ENCODE measurements around the gene ZNF214.
"Not testable (repeated sequence)": the region's sequence is repeated elsewhere in the genome, so short reads cannot be mapped to it uniquely, and the experiment has no call there.

Gene ZNF214

DNA sequence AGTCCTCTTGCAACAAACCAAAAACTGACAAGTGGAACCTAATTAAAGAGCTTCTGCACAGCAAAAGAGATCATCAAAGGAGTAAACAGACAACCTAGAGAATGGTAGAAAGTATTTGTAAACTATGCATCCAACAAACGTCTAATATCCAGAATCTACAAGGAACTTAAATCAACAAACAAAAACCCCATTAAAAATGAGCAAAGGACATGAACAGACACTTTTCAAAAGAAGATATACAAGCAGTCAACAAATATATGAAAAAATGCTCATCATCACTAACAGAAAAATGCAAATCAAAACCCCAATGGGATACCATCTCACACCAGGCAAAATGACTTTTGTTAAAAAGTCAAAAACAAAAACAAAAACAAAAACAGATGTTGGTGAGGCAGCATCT, 33.7 kb downstream of the ZNF214 start:
- DNase-seq, result no peak

DNA sequence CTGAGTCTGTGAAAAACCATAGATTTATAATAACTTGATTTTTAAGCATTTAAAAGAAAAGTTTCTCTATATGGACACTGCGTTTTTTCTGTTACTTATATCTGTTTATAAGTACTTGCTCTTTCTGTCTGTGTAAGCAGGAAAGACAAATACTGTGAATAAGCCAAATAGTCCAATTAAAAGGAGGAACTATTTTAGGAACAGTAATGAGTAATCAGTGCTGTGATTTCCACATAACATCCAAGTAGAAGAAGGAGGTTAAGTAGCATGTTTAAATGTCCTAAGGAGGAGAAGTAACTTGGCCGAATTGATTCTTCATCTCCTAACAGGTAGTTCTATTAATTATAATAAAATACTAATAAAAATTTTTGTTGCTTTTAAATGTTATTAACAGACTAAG, 40.8 kb downstream of the ZNF214 start:
- no peak for DNase-seq

DNA sequence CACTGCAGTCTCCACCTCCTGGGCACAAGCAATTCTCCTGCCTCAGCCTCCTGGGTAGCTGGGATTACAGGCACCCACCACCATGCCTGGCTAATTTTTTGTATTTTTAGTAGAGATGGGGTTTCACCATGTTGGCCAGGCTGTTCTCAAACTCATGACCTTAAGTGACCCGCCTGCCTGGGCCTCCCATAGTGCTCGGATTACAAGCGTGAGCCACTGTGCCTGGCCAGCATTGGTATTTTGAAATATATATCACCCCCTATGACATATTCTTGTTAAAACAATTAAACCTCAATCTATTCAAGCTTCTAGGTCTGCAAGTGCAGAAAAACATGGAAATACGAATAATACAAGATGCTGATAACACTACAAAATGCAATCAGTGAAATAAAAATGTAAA, 50.3 kb downstream of the ZNF214 start:
- not testable (repeated sequence) for DNase-seq

DNA sequence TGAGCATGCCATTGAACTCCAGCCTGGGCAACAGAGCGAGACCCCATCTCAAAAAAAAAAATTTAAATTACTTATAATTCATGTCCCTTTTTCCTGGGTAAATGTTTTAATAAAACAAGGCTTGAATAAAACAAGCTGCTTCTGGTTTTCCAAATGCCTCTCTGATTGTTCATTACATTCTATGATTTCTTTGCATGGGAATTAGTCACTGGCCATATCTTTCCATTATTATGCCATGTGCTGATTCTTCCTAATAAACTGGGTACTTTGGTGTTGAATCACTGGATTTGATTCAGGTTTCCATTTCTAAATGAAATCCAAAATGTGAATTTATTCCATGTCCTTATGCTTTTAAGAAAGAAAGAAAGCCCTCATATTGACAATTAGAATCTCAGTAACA, 51.3 kb downstream of the ZNF214 start:
- DNase-seq, result no peak

DNA sequence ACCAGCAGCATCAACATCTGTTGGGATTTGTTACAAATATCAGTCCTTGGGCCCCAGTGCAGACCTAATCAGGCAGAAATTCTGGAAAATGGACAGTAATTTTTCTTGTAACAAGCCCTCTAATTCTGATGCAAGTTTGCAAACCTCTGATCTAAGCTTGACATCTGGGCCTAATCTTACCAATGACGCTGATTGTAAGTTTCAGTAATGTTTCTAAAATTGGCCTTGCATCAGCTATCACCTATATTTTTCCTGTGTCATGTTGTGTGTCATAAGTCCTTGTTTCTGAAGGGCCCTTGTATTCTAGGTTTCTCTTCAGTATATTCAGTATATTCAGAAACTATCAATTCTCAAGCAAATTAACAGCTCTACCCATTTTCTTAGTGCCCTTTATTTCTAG, 57.5 kb downstream of the ZNF214 start:
- no peak for DNase-seq

DNA sequence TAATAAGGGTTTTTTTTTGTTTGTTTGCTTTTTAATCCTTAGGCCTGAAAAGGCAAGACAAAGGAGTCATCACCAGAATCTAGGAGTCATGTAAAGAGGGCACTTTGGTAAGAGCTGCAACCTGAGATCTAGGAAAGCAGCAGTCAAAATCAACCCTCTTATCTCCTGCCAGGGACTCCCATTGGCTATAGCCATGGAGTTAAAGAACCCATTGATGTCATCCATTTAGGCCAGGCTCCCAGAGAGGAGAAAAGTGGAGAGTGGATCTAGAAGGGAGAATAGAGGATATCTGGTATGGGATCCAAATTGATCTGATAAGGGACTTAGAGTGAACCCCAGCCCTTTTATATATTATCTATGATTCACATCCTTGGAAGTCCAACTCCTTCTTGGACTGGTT, 58.0 kb downstream of the ZNF214 start:
- no peak for DNase-seq

DNA sequence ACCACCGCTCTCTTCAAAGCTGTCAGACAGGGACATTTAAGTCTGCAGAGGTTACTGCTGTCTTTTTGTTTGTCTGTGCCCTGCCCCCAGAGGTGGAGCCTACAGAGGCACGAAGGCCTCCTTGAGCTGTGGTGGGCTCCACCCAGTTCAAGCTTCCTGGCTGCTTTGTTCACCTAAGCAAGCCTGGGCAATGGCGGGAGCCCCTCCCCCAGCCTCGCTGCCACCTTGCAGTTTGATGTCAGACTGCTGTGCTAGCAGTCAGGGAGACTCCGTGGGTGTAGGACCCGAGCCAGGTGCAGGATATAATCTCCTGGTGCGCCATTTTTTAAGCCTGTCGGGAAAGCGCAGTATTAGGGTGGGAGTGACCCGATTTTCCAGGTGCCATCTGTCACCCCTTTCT, 65.9 kb downstream of the ZNF214 start:
- DNase-seq, result not testable (repeated sequence)
